Measurements from ENCODE around the gene GTF2E1.

Gene GTF2E1

GRCh38 chr3:120800625-120801024 lies 58.1 kb downstream of the GTF2E1 start:
- DNase-seq (ENCODE audit: low read depth), result no peak

DNA sequence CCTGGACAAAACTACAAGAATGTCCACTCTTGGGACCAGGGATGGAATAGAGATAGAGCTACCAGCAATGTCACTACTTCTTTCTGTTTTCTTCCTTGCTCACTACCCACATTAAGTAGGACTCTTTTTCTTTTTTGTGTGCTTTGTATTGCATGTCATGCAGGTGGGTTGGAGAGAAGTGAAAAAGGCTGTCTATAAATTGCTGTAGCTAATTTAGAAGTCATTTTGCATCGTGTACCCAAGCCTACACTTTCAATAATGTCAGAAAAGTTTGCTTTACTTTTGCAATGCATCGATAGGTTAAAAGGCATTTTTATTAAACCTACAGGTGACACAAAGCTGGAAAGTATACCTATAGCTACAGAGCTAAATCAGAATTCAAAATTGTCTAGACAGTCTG lies 58.9 kb downstream of the GTF2E1 start:
- no peak for DNase-seq (ENCODE audit: low read depth)

GRCh38 chr3:120802916-120803315 lies 60.4 kb downstream of the GTF2E1 start:
- peak; percentile 45 for DNase-seq (ENCODE audit: low read depth)

DNA sequence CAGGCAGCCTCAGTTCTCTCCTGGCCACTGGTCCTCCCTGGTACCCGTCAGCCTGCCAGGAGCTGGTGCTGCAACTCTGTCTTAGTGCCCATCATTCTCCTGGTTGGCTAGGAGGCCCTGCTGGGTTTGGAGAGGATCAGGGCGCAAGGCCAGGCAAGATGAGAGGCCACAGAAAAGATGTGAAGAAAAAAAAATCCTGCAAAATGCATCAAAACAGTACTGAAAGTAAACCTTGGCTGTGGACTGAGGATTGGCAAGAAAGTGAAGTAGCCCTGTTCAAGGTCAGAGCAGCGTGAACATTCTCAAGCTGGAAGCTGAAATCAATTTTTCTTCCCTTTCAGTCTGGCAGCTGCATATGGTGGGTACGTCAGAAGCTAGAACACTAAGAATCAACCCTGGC lies 74.2 kb downstream of the GTF2E1 start:
- no peak for DNase-seq (ENCODE audit: low read depth)

DNA sequence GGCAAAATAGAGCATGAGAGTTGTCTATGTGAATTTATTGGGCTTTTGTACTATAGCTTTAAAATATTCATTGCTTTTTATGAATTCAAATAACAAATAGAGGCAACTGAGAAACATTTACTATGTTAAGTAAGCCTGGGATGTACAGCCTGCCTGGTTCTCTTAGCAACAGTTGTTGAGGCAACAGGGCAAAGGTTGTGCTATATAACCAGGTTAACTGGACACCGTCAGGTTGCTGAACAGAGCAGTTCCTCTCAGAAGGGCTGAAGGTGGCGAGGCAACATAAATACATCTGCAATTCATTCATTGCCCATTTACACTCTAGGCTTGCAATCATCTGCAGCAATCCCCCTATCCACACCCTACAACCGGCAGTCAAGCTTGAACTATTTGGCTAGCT lies 78.2 kb downstream of the GTF2E1 start:
- no peak for DNase-seq (ENCODE audit: low read depth)

GRCh38 chr3:120821426-120821825 lies 78.9 kb downstream of the GTF2E1 start:
- DNase-seq (ENCODE audit: low read depth), result no peak

- peak; percentile 21 for DNase-seq (ENCODE audit: low read depth)
These were observed 80.6 kb downstream of the GTF2E1 start for GRCh38 chr3:120823156-120823555.

DNA sequence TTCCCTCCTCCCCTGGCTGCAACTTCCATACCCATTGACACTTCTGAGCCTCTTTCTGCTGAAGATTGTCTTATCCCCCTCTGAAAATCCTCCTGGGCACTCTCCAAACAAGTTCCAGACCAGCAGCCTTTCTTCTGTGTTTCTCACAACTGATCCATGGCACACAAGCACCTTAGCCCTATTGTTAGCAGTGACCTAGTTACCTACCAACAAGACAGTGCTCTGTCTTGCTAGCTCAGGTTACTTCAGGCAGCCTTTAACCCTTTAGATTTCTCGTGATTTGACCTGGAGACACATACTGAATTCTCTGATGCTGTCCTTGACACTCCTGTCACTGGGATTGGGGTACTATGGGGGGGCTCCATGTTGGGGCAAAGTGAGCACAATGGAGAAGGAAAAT lies 82.1 kb downstream of the GTF2E1 start:
- DNase-seq (ENCODE audit: low read depth), result no peak

DNA sequence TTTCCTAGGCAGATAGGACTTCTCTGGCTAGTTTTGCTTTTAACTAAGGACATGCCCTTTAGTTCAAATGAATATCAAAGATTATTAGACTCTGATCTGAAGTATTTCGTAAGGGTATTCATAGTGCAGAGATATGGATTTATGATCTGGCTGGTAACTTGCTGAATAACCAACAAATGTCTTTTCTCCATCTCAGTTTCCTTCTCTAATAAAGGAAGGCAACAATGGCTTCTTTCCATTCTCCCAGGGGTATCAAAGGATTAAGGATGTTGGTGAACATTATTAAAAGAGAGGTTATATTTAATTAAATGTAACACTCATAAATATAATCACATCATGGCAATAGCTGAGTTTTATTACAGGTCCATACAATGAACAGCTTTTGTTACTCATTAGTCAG lies 86.3 kb downstream of the GTF2E1 start:
- no peak for DNase-seq (ENCODE audit: low read depth)

DNA sequence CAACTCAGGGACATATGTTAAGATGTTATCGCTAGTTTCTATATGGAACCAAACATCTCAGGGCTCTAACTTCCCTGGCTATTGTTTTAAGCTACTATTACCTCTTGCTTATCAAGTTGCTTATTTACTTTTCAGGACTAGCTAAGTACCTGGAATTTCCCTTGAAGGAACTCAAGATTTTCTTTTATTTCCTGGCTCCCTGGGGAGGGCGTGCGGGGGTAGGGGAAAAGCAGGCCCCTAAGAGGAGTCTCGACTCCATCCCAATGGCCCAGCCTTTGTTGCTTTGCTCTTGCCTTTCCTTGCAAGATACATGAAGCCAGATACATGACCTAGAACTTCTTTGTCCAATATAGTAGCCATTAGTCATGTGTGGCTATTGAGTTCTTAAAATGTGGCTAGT lies 88.5 kb downstream of the GTF2E1 start:
- DNase-seq (ENCODE audit: low read depth), result no peak
